HUES48 (cell line): Measurements from ENCODE around the gene PDE11A.
"Not testable (repeated sequence)": the region's sequence is repeated elsewhere in the genome, so short reads cannot be mapped to it uniquely, and the experiment has no call there.

Experiments used
- H3K27ac ChIP-seq: one replicate; pipeline ENCODE4 v1.7.0; 2013; ENCODE audit warnings: low read depth, low read length, inconsistent platforms
- H3K27me3 ChIP-seq: 2 replicates; pipeline ENCODE4 v1.6.1; 2013; ENCODE audit warnings: mild to moderate bottlenecking, low read length; ENCODE audit not compliant: control insufficient read depth, insufficient read depth
- H3K36me3 ChIP-seq: 2 replicates; pipeline ENCODE4 v1.6.1; 2013; ENCODE audit warnings: low read length; ENCODE audit not compliant: control insufficient read depth, insufficient read depth
- H3K4me1 ChIP-seq: 2 replicates; pipeline ENCODE4 v1.6.1; 2013; ENCODE audit warnings: mild to moderate bottlenecking, low read length; ENCODE audit not compliant: control insufficient read depth, insufficient read depth
- H3K4me3 ChIP-seq: 2 replicates; pipeline ENCODE4 v1.5.1; 2013; ENCODE audit warnings: mild to moderate bottlenecking, low read depth, low read length
- H3K9ac ChIP-seq: 2 replicates; pipeline ENCODE4 v1.6.1; 2013; ENCODE audit warnings: mild to moderate bottlenecking, low read depth, low read length, moderate library complexity
- H3K9me3 ChIP-seq: 2 replicates; pipeline ENCODE4 v1.6.1; 2013; ENCODE audit warnings: low read length; ENCODE audit not compliant: control insufficient read depth, insufficient read depth

PDE11A gene

DNA sequence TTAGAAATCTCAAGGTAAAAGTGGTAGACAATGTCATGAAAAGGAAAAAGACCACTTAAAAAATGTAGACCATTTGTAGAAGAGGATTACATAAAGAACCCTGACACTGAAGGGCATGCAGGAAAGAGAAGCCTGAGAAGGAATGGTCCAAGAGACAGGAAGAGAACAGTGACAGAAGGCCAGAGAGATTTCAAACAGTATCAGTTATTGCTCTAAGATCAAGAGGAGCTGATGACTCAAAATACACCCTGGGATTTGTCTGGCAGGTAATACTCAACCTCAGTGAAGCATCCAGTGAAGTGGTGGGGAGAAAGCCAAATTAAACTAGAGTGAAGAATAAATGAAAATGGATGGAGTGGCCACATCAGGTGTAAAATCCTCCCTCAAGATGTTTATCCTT is 100.5 kb downstream of the PDE11A start:
- H3K9ac ChIP-seq, result no peak overlapping the region
- H3K4me1 ChIP-seq, result peaks cover 3% of the 10 kb centered on the region; the same call in 1 of the 2 replicates
- H3K9me3 ChIP-seq, result peaks cover 4% of the 10 kb centered on the region
- H3K27ac ChIP-seq, result no peak overlapping the region
- H3K27me3 ChIP-seq, result no peaks in the 10 kb centered on the region
- H3K36me3 ChIP-seq, result no peaks in the 10 kb centered on the region
- H3K4me3 ChIP-seq, result no peak overlapping the region

DNA sequence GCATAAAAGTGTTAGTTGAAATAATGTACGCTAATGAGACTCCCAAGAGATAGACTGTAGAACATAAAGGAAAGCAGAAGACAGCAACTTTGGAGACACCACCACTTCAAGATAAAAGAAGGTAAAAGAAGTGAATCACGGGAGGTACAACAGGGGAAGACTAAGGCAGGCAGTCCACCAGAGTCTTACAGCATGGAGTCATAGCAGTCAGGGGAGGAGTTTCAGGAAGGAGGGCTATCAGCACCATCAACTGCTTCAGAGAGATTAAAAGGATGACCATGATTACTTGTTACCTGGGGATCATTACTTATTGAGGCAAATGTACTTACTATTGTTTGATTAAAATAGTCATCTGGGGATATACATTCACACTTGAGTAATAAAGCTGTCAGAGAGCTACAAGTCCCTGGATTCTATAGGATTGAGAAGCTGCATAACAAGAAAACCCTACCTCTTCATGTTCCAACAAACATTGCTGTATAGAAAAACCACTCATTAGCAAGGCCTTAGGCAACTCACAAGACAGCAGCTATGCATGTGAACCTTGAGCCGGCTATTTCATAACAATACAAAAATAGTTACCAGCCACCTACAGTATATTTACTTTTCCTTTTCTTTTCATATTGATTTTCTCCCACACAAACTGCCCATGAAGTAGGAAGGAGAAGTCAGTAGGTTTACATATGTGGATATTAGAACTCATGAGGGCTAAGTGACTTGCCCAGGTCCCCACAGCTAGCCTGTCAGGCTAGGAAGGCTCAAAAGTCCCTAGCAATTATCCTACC is 101.7 kb downstream of the PDE11A start:
- Histone ChIP-seq H3K4me3 (no peak overlapping the region), H3K9me3 (peaks cover 4% of the 10 kb centered on the region), H3K27ac (no peak overlapping the region), H3K9ac (no peak overlapping the region), H3K4me1 (peaks cover 3% of the 10 kb centered on the region; the same call in 1 of the 2 replicates), H3K27me3 (no peaks in the 10 kb centered on the region), H3K36me3 (no peaks in the 10 kb centered on the region)

DNA sequence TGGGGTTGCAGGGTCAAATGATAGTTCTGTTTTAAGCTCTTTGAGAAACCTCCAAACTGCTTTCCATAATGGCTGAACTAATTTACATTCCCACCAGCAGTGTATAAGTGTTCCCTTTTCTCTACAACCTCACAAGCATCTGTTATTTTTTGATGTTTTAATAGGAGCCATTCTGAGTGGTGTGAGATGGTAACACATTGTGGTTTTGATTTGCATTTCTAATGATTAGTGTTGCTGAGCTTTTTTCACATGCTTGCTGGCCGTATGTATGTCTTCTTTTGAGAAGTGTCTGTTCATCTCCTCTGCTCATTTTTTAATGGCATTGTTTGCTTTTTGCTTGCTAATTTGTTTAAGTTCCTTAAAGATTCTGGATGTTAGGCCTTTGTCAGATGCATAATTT is 107.7 kb downstream of the PDE11A start:
- H3K27me3 ChIP-seq, result no peaks in the 10 kb centered on the region
- H3K9me3 ChIP-seq, result no peaks in the 10 kb centered on the region
- H3K36me3 ChIP-seq, result no peaks in the 10 kb centered on the region
- H3K27ac ChIP-seq, result no peak overlapping the region
- no peaks in the 10 kb centered on the region for H3K4me1 ChIP-seq
- H3K4me3 ChIP-seq, result no peak overlapping the region
- H3K9ac ChIP-seq, result no peak overlapping the region

- Histone ChIP-seq H3K36me3 (no peaks in the 10 kb centered on the region), H3K27me3 (no peaks in the 10 kb centered on the region), H3K4me3 (no peak overlapping the region), H3K9me3 (no peaks in the 10 kb centered on the region), H3K27ac (no peak overlapping the region), H3K4me1 (0 out of 2 replicates have a peak, but pooled peaks cover 3% of the 10 kb centered on the region), H3K9ac (no peak overlapping the region)
These were observed 120.4 kb downstream of the PDE11A start for GRCh38 chr2:177952151-177952550.

- not testable (repeated sequence) for H3K9ac ChIP-seq, H3K9me3 ChIP-seq, H3K4me3 ChIP-seq, H3K36me3 ChIP-seq, H3K27ac ChIP-seq, H3K27me3 ChIP-seq, H3K4me1 ChIP-seq
These were observed 125.0 kb downstream of the PDE11A start for GRCh38 chr2:177947598-177947997.

- H3K4me3 ChIP-seq, H3K9me3 ChIP-seq, H3K36me3 ChIP-seq, H3K4me1 ChIP-seq, H3K27ac ChIP-seq, H3K9ac ChIP-seq, H3K27me3 ChIP-seq: not testable (repeated sequence)
These were observed 128.0 kb downstream of the PDE11A start for GRCh38 chr2:177944530-177944929.

DNA sequence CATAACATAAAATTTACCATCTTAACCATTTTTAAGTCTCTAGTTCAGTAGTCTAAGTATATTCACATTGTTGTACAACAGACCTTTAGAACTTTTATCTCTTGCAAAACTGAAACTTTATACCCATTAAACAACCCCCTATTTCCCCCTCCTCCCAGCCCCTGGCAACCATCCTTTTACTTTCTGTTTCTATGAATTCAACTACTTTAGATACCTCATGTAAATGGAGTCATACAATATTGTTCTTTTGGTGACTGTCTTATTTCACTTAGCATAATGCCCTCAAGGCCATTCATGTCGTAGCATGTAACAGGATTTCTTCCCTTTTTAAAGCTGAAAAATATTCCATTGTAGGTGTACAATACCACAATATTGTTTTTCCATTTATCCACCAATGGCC is 129.8 kb downstream of the PDE11A start:
- H3K36me3 ChIP-seq, result no peaks in the 10 kb centered on the region
- H3K27ac ChIP-seq, result no peak overlapping the region

DNA sequence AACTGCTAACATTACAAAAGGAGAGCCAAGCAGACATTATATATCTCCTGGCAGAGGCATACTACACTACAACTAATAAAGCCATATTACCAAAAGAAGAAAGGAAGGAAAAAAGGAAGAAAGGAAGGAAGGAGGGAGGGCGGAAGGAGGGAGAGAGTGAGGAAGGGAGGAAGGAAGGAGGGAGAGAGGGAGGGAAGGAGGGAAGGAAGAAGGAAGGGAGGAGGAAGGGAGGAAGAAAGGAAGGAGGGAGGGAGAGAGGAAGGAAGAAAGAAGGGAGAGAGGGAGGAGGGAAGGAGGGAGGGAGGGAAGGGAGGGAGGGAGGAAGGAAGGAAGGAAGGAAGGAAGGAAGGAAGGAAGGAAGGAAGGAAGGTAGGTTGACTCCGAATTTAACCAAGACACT is 133.4 kb downstream of the PDE11A start:
- H3K36me3 ChIP-seq, result no peaks in the 10 kb centered on the region
- H3K4me1 ChIP-seq, result no peaks in the 10 kb centered on the region
- H3K27ac ChIP-seq, result no peak overlapping the region
- H3K9ac ChIP-seq, result no peak overlapping the region
- H3K9me3 ChIP-seq, result no peaks in the 10 kb centered on the region; the same call in 1 of the 2 replicates
- H3K4me3 ChIP-seq, result no peak overlapping the region
- no peaks in the 10 kb centered on the region for H3K27me3 ChIP-seq

More for the DNA sequence above, 129.8 kb downstream of the PDE11A start:
- Histone ChIP-seq H3K27me3 (no peaks in the 10 kb centered on the region), H3K4me1 (no peaks in the 10 kb centered on the region), H3K4me3 (no peak overlapping the region), H3K9ac (no peak overlapping the region), H3K9me3 (no peaks in the 10 kb centered on the region; the same call in 1 of the 2 replicates)

- no peaks in the 10 kb centered on the region for H3K4me1 ChIP-seq
- no peak overlapping the region for H3K27ac ChIP-seq
These were observed 141.7 kb downstream of the PDE11A start for GRCh38 chr2:177930916-177931315.

DNA sequence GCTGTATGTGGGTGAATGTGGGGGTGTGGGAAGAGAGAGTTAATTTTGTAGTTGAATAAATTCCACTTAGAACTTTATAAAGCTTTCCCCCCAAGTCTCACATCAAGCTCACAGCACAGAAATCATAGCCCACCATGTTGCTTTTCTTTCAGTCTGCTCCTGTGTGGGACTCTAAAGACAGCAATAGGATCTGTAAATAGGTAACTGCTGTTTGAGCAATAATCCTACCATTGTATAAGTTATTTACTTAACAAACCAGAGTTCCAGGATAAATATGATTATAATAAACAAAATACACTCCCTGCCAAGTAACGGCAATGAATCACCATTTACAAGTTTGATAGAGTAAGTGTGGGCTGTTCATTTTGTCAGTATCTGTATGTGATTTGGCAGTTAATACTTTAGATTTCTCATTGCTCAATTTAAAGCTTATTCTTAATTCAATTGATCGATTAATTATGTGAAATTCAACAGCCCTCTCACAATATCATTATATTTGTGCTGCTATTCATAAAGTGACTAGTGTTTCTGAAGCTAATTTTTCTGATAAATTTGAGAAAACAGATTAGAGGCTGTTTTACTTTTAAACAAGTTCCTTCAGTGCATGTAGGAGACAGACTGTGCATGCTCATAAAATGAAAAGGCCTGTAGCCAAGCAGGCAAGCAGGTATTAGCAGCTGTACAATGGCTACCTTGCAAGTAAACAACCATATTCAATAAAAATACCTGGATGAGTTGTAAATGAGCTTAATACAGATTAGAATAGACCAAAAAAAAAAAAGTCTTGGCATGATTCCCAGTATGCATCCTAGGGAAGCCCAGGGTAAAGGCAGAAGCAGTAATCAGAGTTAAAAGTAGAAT is 142.7 kb downstream of the PDE11A start:
- no peak overlapping the region for H3K9ac ChIP-seq
- H3K27ac ChIP-seq, result no peak overlapping the region

More at GRCh38 chr2:177930916-177931315, 141.7 kb downstream of the PDE11A start:
- Histone ChIP-seq H3K4me3 (no peak overlapping the region), H3K9ac (no peak overlapping the region), H3K36me3 (no peaks in the 10 kb centered on the region), H3K9me3 (no peaks in the 10 kb centered on the region), H3K27me3 (no peaks in the 10 kb centered on the region)

DNA sequence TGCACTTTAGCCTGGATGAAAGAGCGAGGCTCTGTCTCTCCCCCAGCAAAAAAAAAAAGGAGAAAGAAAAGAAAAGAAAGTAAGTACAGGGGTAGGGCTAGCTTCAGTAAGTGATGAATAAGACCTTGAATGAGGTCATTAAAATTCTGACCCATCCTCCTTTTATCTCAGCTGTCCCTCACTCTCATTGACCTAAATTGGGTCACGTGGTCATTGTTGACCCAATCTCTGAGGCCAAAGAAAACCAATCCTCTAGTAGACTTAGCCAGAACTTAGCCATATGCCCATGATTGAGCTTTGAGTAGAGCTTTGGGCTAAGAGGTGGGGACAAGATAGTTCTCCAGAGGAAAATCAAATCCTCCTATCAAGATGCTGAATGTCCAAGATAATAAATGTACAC is 149.3 kb downstream of the PDE11A start:
- H3K4me3 ChIP-seq, result no peak overlapping the region
- H3K9ac ChIP-seq, result no peak overlapping the region
- no peaks in the 10 kb centered on the region for H3K36me3 ChIP-seq
- no peaks in the 10 kb centered on the region for H3K4me1 ChIP-seq
- H3K9me3 ChIP-seq, result no peaks in the 10 kb centered on the region
- H3K27me3 ChIP-seq, result no peaks in the 10 kb centered on the region
- H3K27ac ChIP-seq, result no peak overlapping the region

More for the DNA sequence above, 142.7 kb downstream of the PDE11A start:
- Histone ChIP-seq H3K27me3 (no peaks in the 10 kb centered on the region), H3K4me3 (no peak overlapping the region), H3K36me3 (no peaks in the 10 kb centered on the region), H3K9me3 (no peaks in the 10 kb centered on the region), H3K4me1 (no peaks in the 10 kb centered on the region)
